Colonic mucosa (tissue), 4 donors: ENCODE measurements around the gene CPNE6. TPM values are rescaled to one million over a fixed set of nuclear protein-coding genes. Genes with fewer than 3 reads are reported as not detected.
A peak's percentile ranks its signal among the peaks of the same experiment; 100 is the strongest.
"Not testable (repeated sequence)": the region's sequence is repeated elsewhere in the genome, so short reads cannot be mapped to it uniquely, and the experiment has no call there.

Experiments used
- DNase-seq: peaks from one replicate; pipeline ENCODE4 v3.0.0-alpha.2; 2020
- H3K27ac ChIP-seq: fragments of 200-600 bp; one replicate; pipeline ENCODE4 v1.8.0; 2021
- H3K27me3 ChIP-seq: fragments of 200-600 bp; one replicate; pipeline ENCODE4 v1.8.0; 2021
- H3K36me3 ChIP-seq: fragments of 200-600 bp; one replicate; pipeline ENCODE4 v1.8.0; 2021
- H3K4me1 ChIP-seq: fragments of 200-600 bp; one replicate; pipeline ENCODE4 v1.8.0; 2021; ENCODE audit warnings: mild to moderate bottlenecking
- H3K4me3 ChIP-seq: fragments of 200-600 bp; one replicate; pipeline ENCODE4 v1.8.0; 2021
- H3K9ac ChIP-seq, 2 donors: one replicate each; pipeline ENCODE4 v1.7.0; 2013; ENCODE audit warnings: control low read depth in 2 of 2, low read depth in 2 of 2, low read length in 2 of 2
- H3K9me3 ChIP-seq: fragments of 200-600 bp; one replicate; pipeline ENCODE4 v1.8.0; 2021
- intact Hi-C: fragments of 100-400 bp; cut with DNase I; formaldehyde crosslinking; loops from one replicate; pipeline ENCODE4 v1.14.1; 2022
- total RNA-seq, 2 donors: library from RNA; stranded (reverse); fragmentation: NEBNext Ultra II Directional in 1 of 2; extraction: Animal tissue kit (Norgen Biotek cat#: 25700) in 1 of 2; gene quantifications; one replicate each; pipeline ENCODE4 v1.2.1, GENCODE V29; 2021
- TF ChIP-seq, protein P1 (sequence below): fragments of 200-600 bp; IDR thresholded peaks from one replicate; pipeline ENCODE4 v1.8.0; 2022; ENCODE audit warnings: antibody characterized with exemption, mild to moderate bottlenecking
- donor health status: healthy.
- donor health status: DM: no; HTN: no; CAD: no.
- donor health status: DM: no; HTN: no; CAD: no.

CPNE6 gene
- total RNA-seq, 2 donors from 2014 or later: 0.45 TPM; not detected in 1

- Histone ChIP-seq H3K36me3 (no peaks in the 10 kb centered on the region), H3K9me3 (no peaks in the 10 kb centered on the region), H3K27me3 (no peaks in the 10 kb centered on the region), H3K9ac (no peak overlapping the region), H3K4me1 (no peaks in the 10 kb centered on the region), H3K27ac (no peak overlapping the region), H3K4me3 (no peak overlapping the region)
- intact Hi-C loops: no loop called here
- DNase-seq: peak; percentile 64
- TF ChIP-seq, protein P1, sequence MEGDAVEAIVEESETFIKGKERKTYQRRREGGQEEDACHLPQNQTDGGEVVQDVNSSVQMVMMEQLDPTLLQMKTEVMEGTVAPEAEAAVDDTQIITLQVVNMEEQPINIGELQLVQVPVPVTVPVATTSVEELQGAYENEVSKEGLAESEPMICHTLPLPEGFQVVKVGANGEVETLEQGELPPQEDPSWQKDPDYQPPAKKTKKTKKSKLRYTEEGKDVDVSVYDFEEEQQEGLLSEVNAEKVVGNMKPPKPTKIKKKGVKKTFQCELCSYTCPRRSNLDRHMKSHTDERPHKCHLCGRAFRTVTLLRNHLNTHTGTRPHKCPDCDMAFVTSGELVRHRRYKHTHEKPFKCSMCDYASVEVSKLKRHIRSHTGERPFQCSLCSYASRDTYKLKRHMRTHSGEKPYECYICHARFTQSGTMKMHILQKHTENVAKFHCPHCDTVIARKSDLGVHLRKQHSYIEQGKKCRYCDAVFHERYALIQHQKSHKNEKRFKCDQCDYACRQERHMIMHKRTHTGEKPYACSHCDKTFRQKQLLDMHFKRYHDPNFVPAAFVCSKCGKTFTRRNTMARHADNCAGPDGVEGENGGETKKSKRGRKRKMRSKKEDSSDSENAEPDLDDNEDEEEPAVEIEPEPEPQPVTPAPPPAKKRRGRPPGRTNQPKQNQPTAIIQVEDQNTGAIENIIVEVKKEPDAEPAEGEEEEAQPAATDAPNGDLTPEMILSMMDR: no peak
Observed at GRCh38 chr14:24037658-24038037, 33.7 kb upstream of the CPNE6 start.

GRCh38 chr14:24038686-24039085, 32.7 kb upstream of the CPNE6 start:
- Histone ChIP-seq H3K4me3 (no peak overlapping the region), H3K36me3 (no peaks in the 10 kb centered on the region), H3K27ac (no peak overlapping the region), H3K9me3 (no peaks in the 10 kb centered on the region), H3K27me3 (no peaks in the 10 kb centered on the region), H3K9ac (no peak overlapping the region), H3K4me1 (no peaks in the 10 kb centered on the region)
- DNase-seq: no peak
- intact Hi-C loops: no loop called here
- TF ChIP-seq, protein P1: no peak

GRCh38 chr14:24040692-24041091, 30.7 kb upstream of the CPNE6 start:
- TF ChIP-seq, protein P1: no peak
- Histone ChIP-seq H3K27me3 (no peaks in the 10 kb centered on the region), H3K9ac (no peak overlapping the region), H3K4me1 (no peaks in the 10 kb centered on the region), H3K4me3 (no peak overlapping the region), H3K27ac (no peak overlapping the region), H3K36me3 (no peaks in the 10 kb centered on the region), H3K9me3 (no peaks in the 10 kb centered on the region)
- no peak for DNase-seq
- intact Hi-C loops: no loop called here

DNA sequence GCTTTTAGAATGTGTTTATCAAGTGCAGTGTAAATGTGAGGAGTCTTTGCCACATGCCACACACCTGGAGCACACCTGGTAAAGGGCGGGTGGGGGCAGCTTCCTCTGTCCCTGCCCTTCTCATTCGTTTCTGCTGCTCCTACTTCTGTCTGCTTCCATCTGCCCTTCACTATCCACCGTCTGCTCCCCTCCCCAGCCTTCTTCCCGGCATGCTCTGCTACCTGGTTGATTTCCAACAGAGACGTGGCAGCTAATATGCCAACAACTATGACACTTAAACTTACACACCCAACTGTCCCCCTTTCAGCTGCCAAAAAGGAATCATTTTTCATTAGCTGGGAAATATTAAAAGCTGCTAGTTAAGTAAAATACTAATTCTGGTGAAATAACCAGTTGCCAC, 28.6 kb upstream of the CPNE6 start:
- intact Hi-C loops: no loop called here
- Histone ChIP-seq H3K4me1 (no peaks in the 10 kb centered on the region), H3K27ac (no peak overlapping the region), H3K9ac (no peak overlapping the region), H3K9me3 (no peaks in the 10 kb centered on the region), H3K36me3 (no peaks in the 10 kb centered on the region), H3K27me3 (no peaks in the 10 kb centered on the region), H3K4me3 (no peak overlapping the region)
- no peak for DNase-seq
- TF ChIP-seq, protein P1: no peak

DNA sequence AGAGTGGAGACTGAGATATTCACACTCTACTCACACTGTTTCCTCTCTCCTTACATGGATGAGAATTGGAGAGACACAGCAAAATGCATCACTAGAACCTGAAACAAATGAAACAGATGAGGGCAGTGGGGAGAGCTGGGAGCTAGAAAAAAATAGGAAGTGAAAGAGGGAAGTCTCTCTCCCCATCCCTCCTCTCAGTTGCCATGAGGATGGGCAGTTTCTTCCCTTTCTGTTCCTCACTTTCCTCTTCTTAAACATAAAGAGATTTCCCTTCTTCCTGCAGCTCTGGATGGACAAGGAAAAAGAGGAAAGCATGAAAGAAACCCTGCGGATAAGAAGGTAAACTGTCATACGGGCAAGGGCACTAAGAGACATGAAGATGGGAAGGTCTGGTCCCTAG, 22.4 kb upstream of the CPNE6 start:
- DNase-seq, H3K27me3 ChIP-seq, H3K9me3 ChIP-seq, intact Hi-C loops, H3K4me3 ChIP-seq, H3K9ac ChIP-seq, H3K4me1 ChIP-seq, H3K36me3 ChIP-seq, H3K27ac ChIP-seq: not testable (repeated sequence)

DNA sequence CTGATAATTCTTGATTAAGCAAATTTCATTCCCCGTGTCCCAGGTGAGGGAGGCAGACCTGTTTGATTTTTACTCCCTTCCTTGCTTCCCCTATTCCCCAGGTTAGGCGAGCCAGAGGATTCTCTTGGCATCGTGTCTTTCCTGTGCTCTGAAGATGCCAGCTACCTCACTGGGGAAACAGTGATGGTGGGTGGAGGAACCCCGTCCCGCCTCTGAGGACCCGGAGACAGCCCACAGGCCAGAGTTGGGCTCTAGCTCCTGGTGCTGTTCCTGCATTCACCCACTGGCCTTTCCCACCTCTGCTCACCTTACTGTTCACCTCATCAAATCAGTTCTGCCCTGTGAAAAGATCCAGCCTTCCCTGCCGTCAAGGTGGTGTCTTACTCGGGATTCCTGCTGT, 20.6 kb upstream of the CPNE6 start:
- H3K27ac ChIP-seq, H3K9ac ChIP-seq, intact Hi-C loops, H3K4me1 ChIP-seq, H3K36me3 ChIP-seq, H3K27me3 ChIP-seq, H3K9me3 ChIP-seq, H3K4me3 ChIP-seq: not testable (repeated sequence)
- peak; percentile 16 for DNase-seq
